GM18909 (cell line): ENCODE results near the gene ANKRD36B.
"Not testable (repeated sequence)": the region's sequence is repeated elsewhere in the genome, so short reads cannot be mapped to it uniquely, and the experiment has no call there.

Experiments used
- ATAC-seq: cut with Tn5 transposase; IDR thresholded peaks from one replicate; pipeline ENCODE4 v1.9.1; 2021; ENCODE audit warnings: mild to moderate bottlenecking; ENCODE audit not compliant: unreplicated experiment, poor library complexity

ANKRD36B gene

GRCh38 chr2:97589598-97590510 is at the start of gene ANKRD36B:
Gene ANKRD36B, minus strand, starts transcription at chr2:97589877. Its CDS starts 192 bp downstream, at chr2:97589685.
- peak; percentile 79 for ATAC-seq

DNA sequence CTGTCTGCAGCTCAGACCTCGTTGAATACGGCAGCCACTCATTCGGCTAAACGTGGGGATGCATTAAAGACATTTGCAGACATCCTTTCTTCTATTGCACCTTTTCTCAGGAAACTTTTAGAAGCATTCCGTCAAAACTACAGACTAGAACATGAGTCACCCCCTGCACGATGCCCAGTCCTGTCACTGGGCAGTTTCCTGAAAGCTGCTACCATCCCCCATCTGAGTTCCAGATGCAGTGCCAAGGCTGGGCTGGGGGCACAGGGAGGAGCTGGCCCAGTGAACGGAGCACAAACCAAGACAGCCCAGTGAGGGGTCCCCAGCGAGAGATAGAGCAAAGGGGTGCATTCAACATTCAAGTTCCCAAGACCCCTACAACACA is 36.4 kb upstream of the ANKRD36B start:
- ATAC-seq: not testable (repeated sequence)

- ATAC-seq: not testable (repeated sequence)
Observed at GRCh38 chr2:97625354-97626048, 35.8 kb upstream of the ANKRD36B start.

GRCh38 chr2:97622976-97623375 is 33.3 kb upstream of the ANKRD36B start:
- not testable (repeated sequence) for ATAC-seq

- ATAC-seq: not testable (repeated sequence)
Observed at GRCh38 chr2:97620492-97620891, 30.8 kb upstream of the ANKRD36B start.

DNA sequence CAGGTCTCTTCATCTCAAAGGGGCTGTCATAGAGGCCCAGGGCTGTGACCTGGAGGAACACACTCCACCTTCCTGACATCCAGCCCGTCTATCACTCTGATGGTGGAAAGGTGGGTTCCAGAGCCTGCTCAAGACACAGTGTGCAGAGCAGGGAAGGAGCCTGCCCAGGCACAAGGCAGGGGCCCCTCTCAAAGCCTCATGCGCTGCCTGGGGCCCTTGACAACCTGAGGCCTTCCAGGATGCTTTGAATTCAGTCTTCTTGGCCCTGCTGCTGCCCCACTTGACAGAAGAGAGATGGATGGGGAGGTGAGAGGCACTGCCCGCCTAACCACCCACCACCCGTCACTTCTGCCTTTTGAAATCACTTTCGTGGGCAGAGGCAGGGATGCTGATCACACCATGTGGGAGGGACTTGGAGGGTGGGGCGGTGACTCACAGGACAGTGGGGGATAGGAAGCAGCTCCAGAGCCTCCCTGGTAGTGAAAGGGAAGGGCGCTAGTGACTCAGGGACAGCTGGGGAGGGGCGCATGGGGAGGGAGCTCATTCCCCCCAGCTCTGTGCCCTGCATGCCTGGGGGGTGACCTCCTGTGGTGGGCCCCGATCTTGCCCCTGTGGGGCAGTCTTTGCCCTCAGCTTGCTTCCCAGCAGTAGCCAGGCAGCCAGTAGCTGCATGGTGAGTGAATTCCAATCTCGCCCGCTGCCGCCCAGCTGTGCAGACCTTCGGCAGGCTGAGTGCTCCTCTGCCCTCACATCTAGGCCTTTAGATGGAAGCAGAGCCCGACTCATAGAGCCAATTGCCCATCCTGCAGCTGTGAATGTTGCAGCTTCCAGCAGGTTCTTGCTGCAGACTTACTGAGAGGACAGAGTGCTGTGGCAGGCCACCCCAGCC is 29.5 kb upstream of the ANKRD36B start:
- ATAC-seq: not testable (repeated sequence)

GRCh38 chr2:97617911-97618310 is 28.2 kb upstream of the ANKRD36B start:
- ATAC-seq: no peak

GRCh38 chr2:97615746-97616145 is 26.1 kb upstream of the ANKRD36B start:
- not testable (repeated sequence) for ATAC-seq

DNA sequence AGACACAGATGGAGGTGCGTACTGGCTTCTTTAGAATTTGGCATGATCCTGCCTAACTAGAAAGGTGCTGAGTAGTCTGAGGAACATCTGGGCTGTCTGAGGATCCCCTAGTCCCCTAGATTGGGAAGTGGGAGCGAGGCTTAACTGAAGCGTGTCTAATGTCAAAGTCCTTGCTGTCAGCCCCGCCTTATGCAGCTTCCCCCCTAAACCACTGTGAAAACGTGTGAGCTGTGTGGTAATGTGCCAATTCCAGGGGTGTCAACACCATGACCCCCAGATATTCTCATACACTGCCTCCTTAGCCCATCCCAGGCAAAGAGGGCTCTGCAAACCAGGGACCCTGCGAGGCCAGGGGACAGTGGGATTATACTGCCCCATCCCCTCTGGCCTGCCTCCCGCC is 22.2 kb upstream of the ANKRD36B start:
- ATAC-seq: not testable (repeated sequence)

GRCh38 chr2:97608745-97609144 is 19.1 kb upstream of the ANKRD36B start:
- ATAC-seq: not testable (repeated sequence)

DNA sequence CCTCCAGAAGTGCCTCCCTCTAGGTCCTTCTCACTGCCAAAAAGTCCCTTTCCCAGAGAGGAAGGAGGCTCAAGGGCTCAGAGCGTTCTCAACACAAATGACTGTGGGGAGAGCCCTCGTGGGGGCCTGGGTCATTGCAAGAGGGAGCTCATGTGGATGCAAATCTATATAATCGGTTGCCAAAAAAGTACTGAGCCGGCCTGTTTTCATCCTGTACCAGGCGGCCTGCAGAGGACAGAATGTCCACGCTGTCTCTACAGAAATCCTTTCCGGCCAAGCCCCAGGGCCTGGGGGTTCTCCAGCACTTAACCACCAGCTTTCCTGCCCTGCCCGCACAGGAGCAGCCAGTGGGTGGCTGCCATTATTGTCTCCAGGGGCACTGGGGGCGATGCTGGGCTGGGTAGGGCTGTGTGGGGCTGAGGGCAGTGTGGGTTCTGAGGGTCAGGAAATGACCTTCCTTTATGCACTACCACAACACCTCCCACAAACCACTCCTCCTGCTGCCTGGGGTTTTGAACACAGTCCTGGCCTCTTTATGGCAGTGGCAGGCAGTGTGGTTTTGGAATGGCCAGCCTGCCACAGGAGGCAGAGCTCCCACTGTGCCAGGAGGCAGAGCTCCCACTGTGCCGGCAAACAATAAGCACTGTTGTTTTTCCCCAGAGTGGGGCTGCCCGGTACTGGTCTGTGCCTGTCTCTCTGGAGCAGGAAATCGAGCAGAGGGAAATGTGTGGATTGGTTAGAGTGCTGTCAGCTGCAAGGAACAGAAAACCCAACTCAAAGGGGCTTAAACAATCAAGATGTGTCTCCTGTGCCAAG is 16.1 kb upstream of the ANKRD36B start:
- ATAC-seq: not testable (repeated sequence)

GRCh38 chr2:97605109-97605508 is 15.4 kb upstream of the ANKRD36B start:
- not testable (repeated sequence) for ATAC-seq

GRCh38 chr2:97601537-97601936 is 11.9 kb upstream of the ANKRD36B start:
- not testable (repeated sequence) for ATAC-seq

GRCh38 chr2:97596180-97596579 is 6.5 kb upstream of the ANKRD36B start:
- ATAC-seq: not testable (repeated sequence)

- ATAC-seq: not testable (repeated sequence)
Observed at GRCh38 chr2:97593520-97593919, 3.8 kb upstream of the ANKRD36B start.

DNA sequence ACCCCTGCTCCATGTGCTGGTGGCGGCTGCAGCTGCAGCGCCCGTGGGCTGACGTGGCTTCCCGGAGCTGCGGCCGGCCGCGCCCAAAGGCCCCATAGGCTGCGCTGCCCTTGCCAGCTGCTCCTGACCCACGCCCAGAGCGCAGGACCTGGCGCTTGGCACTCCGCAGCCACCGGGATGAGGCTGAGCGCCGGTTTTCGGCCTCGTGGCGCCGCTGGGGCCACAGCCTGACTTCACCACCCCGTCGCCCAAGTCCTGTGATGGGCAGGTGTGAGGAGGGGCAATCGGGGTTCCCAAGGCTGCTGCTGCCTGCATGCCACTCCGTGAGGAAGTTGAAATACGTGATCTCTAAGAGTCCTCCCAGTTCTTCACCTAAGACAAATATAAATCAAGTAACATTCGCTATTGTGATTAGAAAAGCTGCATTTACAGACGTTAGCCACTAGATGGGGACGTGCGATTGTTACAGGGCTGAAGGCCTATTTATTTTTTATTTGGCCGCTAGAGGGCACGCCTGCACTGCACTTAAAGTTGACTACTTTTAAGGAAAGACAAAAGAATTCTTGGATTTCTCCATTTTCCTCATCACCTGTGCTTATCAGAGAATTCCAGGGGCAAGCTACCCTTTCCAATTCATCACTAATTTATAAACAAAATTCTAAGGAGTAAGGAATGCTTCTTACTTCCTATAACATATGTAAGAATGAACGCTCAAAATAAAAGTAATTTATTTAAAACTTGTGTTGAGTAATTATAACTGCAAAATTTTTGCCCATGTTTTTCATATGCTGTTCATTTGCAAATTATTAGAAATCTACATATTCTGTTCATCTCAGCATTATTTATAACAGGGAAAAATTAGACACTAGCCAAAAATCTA is 1.1 kb upstream of the ANKRD36B start:
- ATAC-seq: peak; percentile 61

DNA sequence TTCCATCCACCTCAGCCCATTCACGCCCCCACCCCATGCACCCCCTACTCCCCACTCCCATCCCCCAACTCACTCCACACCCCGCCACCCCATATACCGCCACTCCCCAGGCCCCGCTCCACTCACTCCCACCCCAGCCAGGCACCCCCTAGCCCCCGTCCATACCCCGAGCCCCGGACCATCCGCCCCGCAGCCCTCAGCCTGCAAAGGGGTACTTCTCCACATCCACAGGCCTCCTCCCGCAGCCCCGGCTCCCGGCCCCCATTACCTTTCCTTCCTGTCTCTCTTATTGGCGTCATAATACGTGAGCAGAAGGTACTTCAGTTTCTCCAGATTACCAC is 450 bp downstream of the ANKRD36B start:
- not testable (repeated sequence) for ATAC-seq

DNA sequence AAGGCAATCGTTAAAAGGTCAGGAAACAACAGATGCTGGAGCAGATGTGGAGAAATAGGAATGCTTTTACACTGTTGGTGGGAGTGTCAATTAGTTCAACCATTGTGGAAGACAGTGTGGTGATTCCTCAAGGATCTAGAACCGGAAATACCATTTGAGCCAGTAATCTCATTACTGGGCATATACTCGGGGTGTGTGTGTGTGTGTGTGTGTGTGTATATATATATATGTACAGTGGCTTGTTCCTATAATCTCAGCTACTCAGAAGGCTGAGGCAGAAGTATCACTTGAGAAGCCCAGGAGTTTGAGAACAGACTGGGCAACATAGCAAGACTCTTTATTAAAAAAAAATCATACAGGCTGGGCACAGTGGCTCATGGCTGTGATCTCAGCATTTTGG is 24.0 kb downstream of the ANKRD36B start:
- ATAC-seq: not testable (repeated sequence)

GRCh38 chr2:97552406-97552805 is 37.3 kb downstream of the ANKRD36B start:
- ATAC-seq: not testable (repeated sequence)
